Mucosa of descending colon (tissue), 3 donors: ENCODE data around the gene BAIAP2L1. TPM values are rescaled to one million over a fixed set of nuclear protein-coding genes. Genes with fewer than 3 reads are reported as not detected.

Experiments
- ATAC-seq: fragments of 200-7000 bp; cut with Tn5 transposase; one replicate; pipeline ENCODE4 v1.9.1; 2020; ENCODE audit warnings: mild to moderate bottlenecking, moderate library complexity
- DNase-seq, 3 donors: peaks; one replicate each; pipeline ENCODE4 v3.0.0-alpha.2; 2020
- H3K36me3 ChIP-seq: fragments of 200-600 bp; one replicate; pipeline ENCODE4 v1.8.0; 2021; ENCODE audit warnings: low read depth, mild to moderate bottlenecking
- H3K4me1 ChIP-seq: fragments of 200-600 bp; one replicate; pipeline ENCODE4 v1.8.0; 2021; ENCODE audit warnings: low read depth, mild to moderate bottlenecking
- H3K4me3 ChIP-seq: fragments of 200-600 bp; one replicate; pipeline ENCODE4 v1.8.0; 2021; ENCODE audit warnings: mild to moderate bottlenecking
- H3K9me3 ChIP-seq: fragments of 200-600 bp; one replicate; pipeline ENCODE4 v1.8.0; 2021; ENCODE audit warnings: mild to moderate bottlenecking
- CTCF ChIP-seq: fragments of 200-600 bp; IDR thresholded peaks from one replicate; pipeline ENCODE4 v1.8.0; 2022; ENCODE audit warnings: antibody characterized with exemption, mild to moderate bottlenecking
- intact Hi-C, 2 donors: fragments of 100-400 bp; cut with DNase I in 1 of 2; cut with micrococcal nuclease in 1 of 2; formaldehyde crosslinking; loops; one replicate each; pipeline versions ENCODE4 v1.11.0 to v1.11.1; 2022; cut with DNase I, micrococcal nuclease
- total RNA-seq, 3 donors: library from RNA; stranded (reverse); fragmentation: NEBNext Ultra II Directional in 2 of 3; extraction: Animal tissue kit (Norgen Biotek cat#: 25700) in 2 of 3; gene quantifications; one replicate each; pipeline versions ENCODE4 v1.2.1 to v1.2.4, GENCODE V29; 2021 to 2023
- donor health status: DM: no; HTN: no; CAD: no; lungs with moderate emphysema.
- donor health status: DM: no; HTN: no; CAD: no.
- donor health status: DM: no; HTN: yes; CAD: no.

The BAIAP2L1 gene
- total RNA-seq, 3 donors from 2014 or later = 39.9 to 78.0 (median 65.4) TPM

GRCh38 chr7:98287486-98287959, 113.4 kb downstream of the BAIAP2L1 start:
- peak; percentile 83 to 91 (median 90) for DNase-seq
- peak; percentile 72 for ATAC-seq
- H3K4me1 ChIP-seq = peaks cover 57% of the 10 kb centered on the region
- intact Hi-C loops = loop anchor here in 1 of 2 donors (10.0 kb wide), 1 partner anchor 117 kb away; the partner anchor contains the start of gene BAIAP2L1
- peaks cover 4% of the 10 kb centered on the region for H3K36me3 ChIP-seq
- no peak overlapping the region for H3K4me3 ChIP-seq
- no peak for TF ChIP-seq CTCF
- H3K9me3 ChIP-seq = no peaks in the 10 kb centered on the region

GRCh38 chr7:98286701-98287485, 114.0 kb downstream of the BAIAP2L1 start:
- DNase-seq (no peak), ATAC-seq (no peak)
- Histone ChIP-seq H3K4me3 (no peak overlapping the region), H3K4me1 (peaks cover 60% of the 10 kb centered on the region), H3K9me3 (no peaks in the 10 kb centered on the region), H3K36me3 (peaks cover under 1% of the 10 kb centered on the region)
- TF ChIP-seq CTCF = no peak
- intact Hi-C loops = loop anchor here in 1 of 2 donors (10.0 kb wide), 1 partner anchor 118 kb away; the partner anchor contains the start of gene BAIAP2L1

GRCh38 chr7:98286093-98286539, 114.8 kb downstream of the BAIAP2L1 start:
- Histone ChIP-seq H3K9me3 (no peaks in the 10 kb centered on the region), H3K4me1 (peaks cover 60% of the 10 kb centered on the region), H3K4me3 (no peak overlapping the region), H3K36me3 (no peaks in the 10 kb centered on the region)
- no peak for ATAC-seq
- DNase-seq = peak; percentile 58 to 70 (median 65)
- intact Hi-C loops = loop anchor here in 1 of 2 donors (10.0 kb wide), 1 partner anchor 119 kb away; the partner anchor contains the start of gene BAIAP2L1
- no peak for TF ChIP-seq CTCF

- ATAC-seq = no peak
- no peak for TF ChIP-seq CTCF
- peaks cover 63% of the 10 kb centered on the region for H3K4me1 ChIP-seq
- H3K36me3 ChIP-seq = no peaks in the 10 kb centered on the region
- no peaks in the 10 kb centered on the region for H3K9me3 ChIP-seq
- intact Hi-C loops = loop anchor here in 1 of 2 donors (10.0 kb wide), 1 partner anchor 119 kb away; the partner anchor contains the start of gene BAIAP2L1
- H3K4me3 ChIP-seq = no peak overlapping the region
- DNase-seq = peak in 1 of 3 donors; percentile 55
Measured at GRCh38 chr7:98285157-98286092, 115.5 kb downstream of the BAIAP2L1 start.
